ENCODE results near the gene ALB. TPM values are rescaled to one million over a fixed set of nuclear protein-coding genes. Genes with fewer than 3 reads are reported as not detected.

ALB gene
- total RNA-seq, 1 donor from 2014 or later: 113 TPM

DNA sequence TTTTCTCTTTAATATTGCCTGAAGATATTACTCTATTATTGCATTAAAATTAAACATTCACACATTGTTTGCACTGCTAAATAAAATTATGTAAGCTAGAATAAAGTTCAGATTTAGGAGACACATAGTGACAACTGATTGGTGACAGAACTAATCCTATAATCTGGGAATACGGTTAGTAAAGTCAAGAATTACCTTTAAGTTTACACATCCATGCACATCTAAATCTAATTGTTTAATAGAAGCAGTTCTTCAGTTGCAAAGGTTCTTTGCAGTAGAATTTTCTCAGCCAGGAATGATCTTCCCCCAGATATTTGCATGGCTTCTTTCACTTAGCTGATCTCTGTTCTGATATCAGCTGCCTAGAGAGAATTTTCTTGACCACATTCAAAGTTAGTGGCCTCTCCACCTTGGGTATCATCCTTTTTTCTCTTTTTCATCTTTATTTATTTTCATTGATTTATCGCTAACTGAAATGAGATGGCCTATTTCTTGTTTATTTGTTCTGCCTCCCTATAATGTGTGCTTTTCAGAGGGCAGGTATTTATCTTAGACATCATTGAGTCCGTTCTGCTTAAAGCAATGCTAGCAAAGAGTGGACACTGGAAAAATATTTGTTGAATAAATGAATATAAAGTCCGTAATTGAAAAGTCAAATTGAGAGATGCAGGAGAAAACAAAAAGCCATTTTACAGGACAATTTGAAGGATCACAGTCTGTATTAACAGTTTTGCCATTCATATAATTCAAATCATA lies 44.5 kb downstream of the ALB start:
- Mint-ChIP-seq H3K27me3 (peaks cover 16% of the 10 kb centered on the region), H3K9me3 (no peaks in the 10 kb centered on the region), H3K4me1 (ENCODE audit: unreplicated experiment) (peaks cover 9% of the 10 kb centered on the region), H3K4me3 (no peak overlapping the region), H3K36me3 (no peaks in the 10 kb centered on the region), H3K27ac (no peak overlapping the region)
- TF ChIP-seq, protein P1, sequence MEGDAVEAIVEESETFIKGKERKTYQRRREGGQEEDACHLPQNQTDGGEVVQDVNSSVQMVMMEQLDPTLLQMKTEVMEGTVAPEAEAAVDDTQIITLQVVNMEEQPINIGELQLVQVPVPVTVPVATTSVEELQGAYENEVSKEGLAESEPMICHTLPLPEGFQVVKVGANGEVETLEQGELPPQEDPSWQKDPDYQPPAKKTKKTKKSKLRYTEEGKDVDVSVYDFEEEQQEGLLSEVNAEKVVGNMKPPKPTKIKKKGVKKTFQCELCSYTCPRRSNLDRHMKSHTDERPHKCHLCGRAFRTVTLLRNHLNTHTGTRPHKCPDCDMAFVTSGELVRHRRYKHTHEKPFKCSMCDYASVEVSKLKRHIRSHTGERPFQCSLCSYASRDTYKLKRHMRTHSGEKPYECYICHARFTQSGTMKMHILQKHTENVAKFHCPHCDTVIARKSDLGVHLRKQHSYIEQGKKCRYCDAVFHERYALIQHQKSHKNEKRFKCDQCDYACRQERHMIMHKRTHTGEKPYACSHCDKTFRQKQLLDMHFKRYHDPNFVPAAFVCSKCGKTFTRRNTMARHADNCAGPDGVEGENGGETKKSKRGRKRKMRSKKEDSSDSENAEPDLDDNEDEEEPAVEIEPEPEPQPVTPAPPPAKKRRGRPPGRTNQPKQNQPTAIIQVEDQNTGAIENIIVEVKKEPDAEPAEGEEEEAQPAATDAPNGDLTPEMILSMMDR (conservative IDR thresholded peaks at IDR 0.05): no peak
- DNase-seq (ENCODE audit: extremely low spot score, unreplicated experiment): no peak

DNA sequence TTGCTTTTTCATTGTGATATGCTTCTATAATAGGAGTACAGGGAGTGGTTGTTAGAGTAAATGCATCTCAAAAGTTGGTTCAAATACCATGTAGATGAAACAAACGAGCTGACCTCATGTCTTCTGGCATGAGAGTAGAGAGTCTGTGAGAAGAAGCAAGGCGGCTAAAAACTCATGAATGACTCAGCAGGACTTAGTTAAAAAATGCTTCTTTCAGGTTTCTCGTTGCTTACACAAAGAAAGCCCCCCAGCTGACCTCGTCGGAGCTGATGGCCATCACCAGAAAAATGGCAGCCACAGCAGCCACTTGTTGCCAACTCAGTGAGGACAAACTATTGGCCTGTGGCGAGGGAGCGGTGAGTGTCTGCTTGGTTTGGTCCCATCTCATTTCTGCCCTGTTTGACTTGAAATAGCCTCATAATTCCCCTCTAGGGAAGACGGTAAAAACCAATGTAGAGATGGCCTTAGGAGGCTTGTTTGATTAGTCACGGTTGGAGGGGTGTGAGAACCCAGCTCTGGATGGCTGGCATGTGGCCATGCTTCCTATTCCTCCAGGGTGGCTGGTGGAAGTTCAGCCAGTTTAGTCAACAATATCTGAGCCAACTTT lies 46.4 kb downstream of the ALB start:
- Mint-ChIP-seq H3K9me3 (no peaks in the 10 kb centered on the region), H3K4me3 (no peak overlapping the region), H3K4me1 (ENCODE audit: unreplicated experiment) (peaks cover 9% of the 10 kb centered on the region), H3K36me3 (no peaks in the 10 kb centered on the region), H3K27me3 (peaks cover 16% of the 10 kb centered on the region), H3K27ac (no peak overlapping the region)
- DNase-seq (ENCODE audit: extremely low spot score, unreplicated experiment): no peak
- TF ChIP-seq, protein P1 (conservative IDR thresholded peaks at IDR 0.05): no peak

DNA sequence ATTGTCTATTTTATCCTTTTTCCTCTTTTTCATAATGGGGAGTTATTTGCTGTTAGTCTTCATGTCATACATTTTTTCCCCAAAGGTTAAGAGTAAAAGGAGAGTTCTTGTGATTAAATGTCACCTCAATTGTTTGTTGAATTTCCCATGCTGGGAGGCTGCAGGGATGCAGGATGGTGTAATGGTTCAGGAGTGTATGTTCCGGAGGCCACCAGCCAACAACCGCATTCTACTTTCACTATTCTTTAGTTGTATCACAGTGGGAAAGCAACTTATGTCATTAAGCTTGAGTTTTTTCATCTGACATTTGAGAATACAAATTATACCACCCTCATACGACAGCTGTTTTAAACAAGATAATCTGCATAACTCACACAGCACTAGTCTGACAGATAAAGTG lies 47.3 kb downstream of the ALB start:
- peaks cover 9% of the 10 kb centered on the region for H3K4me1 Mint-ChIP-seq (ENCODE audit: unreplicated experiment)
- no peak overlapping the region for H3K4me3 Mint-ChIP-seq
- H3K9me3 Mint-ChIP-seq: no peaks in the 10 kb centered on the region
- H3K27ac Mint-ChIP-seq: no peak overlapping the region
- no peaks in the 10 kb centered on the region for H3K36me3 Mint-ChIP-seq
- TF ChIP-seq, protein P1 (conservative IDR thresholded peaks at IDR 0.05): no peak
- no peak for DNase-seq (ENCODE audit: extremely low spot score, unreplicated experiment)
- peaks cover 15% of the 10 kb centered on the region for H3K27me3 Mint-ChIP-seq

DNA sequence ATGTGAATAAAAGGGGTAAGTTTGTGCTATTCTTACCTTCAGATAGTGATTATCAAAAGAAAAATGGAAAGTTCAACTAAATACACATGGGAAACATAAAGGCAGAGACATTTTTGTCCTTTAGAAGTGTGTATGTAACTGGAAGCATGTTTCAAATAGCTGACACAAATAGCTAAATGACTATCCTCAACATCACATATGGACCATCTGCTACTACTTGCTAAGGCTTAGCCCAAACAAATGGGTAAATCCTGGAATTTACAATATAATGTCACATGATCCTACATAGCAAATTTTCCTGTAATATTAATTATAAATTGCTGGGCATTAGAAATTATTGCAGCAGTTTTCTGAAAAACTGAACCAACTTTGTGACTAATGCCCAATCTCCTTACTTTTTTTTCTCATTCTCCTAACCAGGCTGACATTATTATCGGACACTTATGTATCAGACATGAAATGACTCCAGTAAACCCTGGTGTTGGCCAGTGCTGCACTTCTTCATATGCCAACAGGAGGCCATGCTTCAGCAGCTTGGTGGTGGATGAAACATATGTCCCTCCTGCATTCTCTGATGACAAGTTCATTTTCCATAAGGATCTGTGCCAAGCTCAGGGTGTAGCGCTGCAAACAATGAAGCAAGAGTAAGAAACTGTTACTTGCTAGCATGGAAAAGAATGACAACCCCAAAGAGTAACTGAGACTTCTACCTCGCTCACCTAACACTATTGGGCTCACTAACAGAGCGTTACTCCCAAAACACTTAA lies 48.1 kb downstream of the ALB start:
- TF ChIP-seq, protein P1 (conservative IDR thresholded peaks at IDR 0.05): no peak

DNA sequence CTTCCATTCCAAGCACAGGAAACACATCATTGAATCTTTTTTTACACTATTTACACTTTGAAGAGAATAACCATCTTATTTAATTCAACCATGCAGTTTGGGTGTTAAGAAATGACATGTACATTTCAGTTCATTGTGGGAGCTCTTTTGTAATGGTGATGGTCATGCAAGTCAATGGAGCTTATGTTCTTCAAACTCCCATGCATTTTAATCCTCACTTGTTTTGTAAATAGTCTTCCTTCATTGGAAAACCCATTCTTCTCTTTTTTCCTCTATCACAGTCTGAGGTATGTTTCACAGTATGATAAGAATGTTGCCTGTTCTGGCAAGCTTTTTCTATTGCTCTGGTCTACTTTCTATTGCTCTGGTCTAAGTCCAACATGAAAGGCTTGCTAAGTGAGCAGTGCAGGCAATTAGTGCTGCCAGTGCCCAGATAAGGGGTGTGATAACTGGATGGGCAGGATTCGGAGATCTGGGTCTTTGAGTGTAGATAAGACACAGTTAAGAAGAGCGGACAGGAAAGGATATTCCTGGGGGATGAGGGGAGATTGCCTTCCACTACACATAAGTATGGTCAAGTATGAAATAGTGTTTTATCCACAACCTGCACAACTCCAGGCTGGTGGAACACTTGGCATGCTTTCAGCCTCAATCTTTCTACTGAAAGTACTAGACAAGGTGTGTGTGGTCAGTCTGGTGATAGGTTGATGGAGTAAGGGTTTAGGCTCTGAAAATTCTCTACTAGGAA lies 49.0 kb downstream of the ALB start:
- Mint-ChIP-seq H3K27me3 (peaks cover 6% of the 10 kb centered on the region), H3K36me3 (no peaks in the 10 kb centered on the region), H3K9me3 (no peaks in the 10 kb centered on the region), H3K4me1 (ENCODE audit: unreplicated experiment) (peaks cover 9% of the 10 kb centered on the region), H3K4me3 (no peak overlapping the region), H3K27ac (no peak overlapping the region)
- no peak for DNase-seq (ENCODE audit: extremely low spot score, unreplicated experiment)
- TF ChIP-seq, protein P1 (conservative IDR thresholded peaks at IDR 0.05): no peak

More for the DNA sequence above, 48.1 kb downstream of the ALB start:
- Mint-ChIP-seq H3K27me3 (peaks cover 12% of the 10 kb centered on the region), H3K9me3 (no peaks in the 10 kb centered on the region), H3K4me1 (ENCODE audit: unreplicated experiment) (peaks cover 9% of the 10 kb centered on the region), H3K36me3 (no peaks in the 10 kb centered on the region), H3K27ac (no peak overlapping the region), H3K4me3 (no peak overlapping the region)
- DNase-seq (ENCODE audit: extremely low spot score, unreplicated experiment): no peak

All from type B pancreatic cell (in vitro differentiated cells).